ENCODE measurements around the gene MAGI1. TPM values are rescaled to one million over a fixed set of nuclear protein-coding genes. Genes with fewer than 3 reads are reported as not detected.
"Not testable (repeated sequence)": the region's sequence is repeated elsewhere in the genome, so short reads cannot be mapped to it uniquely, and the experiment has no call there.

Gene MAGI1
- total RNA-seq, 1 donor from 2014 or later = 47.1 TPM

- H3K27ac ChIP-seq = no peak overlapping the region
- no peaks in the 10 kb centered on the region for H3K9me3 ChIP-seq
- DNase-seq (ENCODE audit: extremely low spot score in 2 of 2) = no peak
- no peaks in the 10 kb centered on the region for H3K36me3 ChIP-seq
- TF ChIP-seq POLR2AphosphoS5 (IDR thresholded peaks at IDR 0.05; ENCODE audit: insufficient read depth in 1 of 2, low read depth in 1 of 2) (no peak), POLR2A (IDR thresholded peaks at IDR 0.05) (no peak)
- H3K27me3 ChIP-seq = no peaks in the 10 kb centered on the region
- H3K4me3 ChIP-seq = no peak overlapping the region
- intact Hi-C loops (cut with DNase I) = no loop called here
- H3K4me1 ChIP-seq = no peaks in the 10 kb centered on the region
Observed at GRCh38 chr3:65523878-65524277, 514.8 kb downstream of the MAGI1 start.

- TF ChIP-seq CTCF (IDR thresholded peaks at IDR 0.05) = no peak
- TF ChIP-seq POLR2A (IDR thresholded peaks at IDR 0.05) = no peak
- DNase-seq (ENCODE audit: extremely low spot score in 2 of 2) = no peak
- no peak overlapping the region for H3K27ac ChIP-seq
- H3K9me3 ChIP-seq = no peaks in the 10 kb centered on the region
- H3K36me3 ChIP-seq = no peaks in the 10 kb centered on the region
- intact Hi-C loops (cut with DNase I) = no loop called here
- no peak overlapping the region for H3K4me3 ChIP-seq
- no peaks in the 10 kb centered on the region for H3K27me3 ChIP-seq
- no peaks in the 10 kb centered on the region for H3K4me1 ChIP-seq
Observed at GRCh38 chr3:65521032-65521431, 517.7 kb downstream of the MAGI1 start.

- DNase-seq (ENCODE audit: extremely low spot score in 2 of 2) = no peak
- Histone ChIP-seq H3K36me3 (no peaks in the 10 kb centered on the region), H3K27ac (no peak overlapping the region), H3K9me3 (no peaks in the 10 kb centered on the region), H3K4me1 (no peaks in the 10 kb centered on the region), H3K4me3 (no peak overlapping the region), H3K27me3 (no peaks in the 10 kb centered on the region)
- intact Hi-C loops (cut with DNase I) = no loop called here
- no peak for TF ChIP-seq POLR2A (IDR thresholded peaks at IDR 0.05)
- TF ChIP-seq CTCF (IDR thresholded peaks at IDR 0.05) = no peak
- TF ChIP-seq POLR2AphosphoS5 (IDR thresholded peaks at IDR 0.05; ENCODE audit: insufficient read depth in 1 of 2, low read depth in 1 of 2) = no peak
Observed at GRCh38 chr3:65516998-65517397, 521.7 kb downstream of the MAGI1 start.

GRCh38 chr3:65514317-65514716 is 524.4 kb downstream of the MAGI1 start:
- H3K9me3 ChIP-seq; DNase-seq (ENCODE audit: extremely low spot score in 2 of 2); H3K36me3 ChIP-seq; H3K27ac ChIP-seq; intact Hi-C loops (cut with DNase I); H3K27me3 ChIP-seq; H3K4me1 ChIP-seq; H3K4me3 ChIP-seq: not testable (repeated sequence)

- H3K27ac ChIP-seq = not testable (repeated sequence)
Observed at GRCh38 chr3:65509423-65509794, 529.3 kb downstream of the MAGI1 start.

GRCh38 chr3:65508750-65509422 is 529.8 kb downstream of the MAGI1 start:
- TF ChIP-seq POLR2AphosphoS5 (IDR thresholded peaks at IDR 0.05; ENCODE audit: insufficient read depth in 1 of 2, low read depth in 1 of 2) (no peak), CTCF (IDR thresholded peaks at IDR 0.05) (no peak), POLR2A (IDR thresholded peaks at IDR 0.05) (no peak)
- H3K36me3 ChIP-seq = no peaks in the 10 kb centered on the region
- peaks cover 7% of the 10 kb centered on the region for H3K4me1 ChIP-seq
- no peak for DNase-seq (ENCODE audit: extremely low spot score in 2 of 2)
- no peak overlapping the region for H3K27ac ChIP-seq
- no peaks in the 10 kb centered on the region for H3K27me3 ChIP-seq
- intact Hi-C loops (cut with DNase I) = no loop called here
- H3K4me3 ChIP-seq = no peak overlapping the region
- no peaks in the 10 kb centered on the region for H3K9me3 ChIP-seq

More at GRCh38 chr3:65509423-65509794, 529.3 kb downstream of the MAGI1 start:
- DNase-seq (ENCODE audit: extremely low spot score in 2 of 2); H3K9me3 ChIP-seq; H3K4me1 ChIP-seq; H3K27me3 ChIP-seq; H3K36me3 ChIP-seq; intact Hi-C loops (cut with DNase I); H3K4me3 ChIP-seq: not testable (repeated sequence)

Measured in vagina (tissue), 2 donors.